Inflammatory macrophage treated with lipopolysaccharide for 4 hours (primary cell): ENCODE results near the gene CEP89.
"Not testable (repeated sequence)": the region's sequence is repeated elsewhere in the genome, so short reads cannot be mapped to it uniquely, and the experiment has no call there.

ENCODE experiments used
- DNase-seq: peaks from one replicate; pipeline ENCODE4 v3.0.0-alpha.2; 2020

Gene CEP89

GRCh38 chr19:32971715-32972540 is at the start of gene CEP89, which contains the start of gene FAAP24:
Gene CEP89, minus strand, starts transcription at chr19:32971958. Its CDS starts 84 bp downstream, at chr19:32971874.
Gene FAAP24, plus strand, starts transcription at chr19:32972242. Its CDS starts 955 bp downstream, at chr19:32973197.
- DNase-seq = peak; percentile 100

GRCh38 chr19:33010891-33011290 is 39.1 kb upstream of the CEP89 start:
- not testable (repeated sequence) for DNase-seq

- no peak for DNase-seq
Measured at GRCh38 chr19:33008738-33009137, 37.0 kb upstream of the CEP89 start.

- DNase-seq = no peak
Measured at GRCh38 chr19:33005440-33005839, 33.7 kb upstream of the CEP89 start.

GRCh38 chr19:33003424-33004024 is 31.8 kb upstream of the CEP89 start:
- not testable (repeated sequence) for DNase-seq

GRCh38 chr19:33002126-33002865 is 30.5 kb upstream of the CEP89 start:
- DNase-seq = not testable (repeated sequence)

- no peak for DNase-seq
Measured at GRCh38 chr19:33000910-33001309, 29.2 kb upstream of the CEP89 start.

- no peak for DNase-seq
Measured at GRCh38 chr19:33000510-33000909, 28.8 kb upstream of the CEP89 start.

GRCh38 chr19:32998722-32999121 is 27.0 kb upstream of the CEP89 start:
- no peak for DNase-seq

GRCh38 chr19:32997716-32998355 is 26.1 kb upstream of the CEP89 start:
- DNase-seq = no peak

- not testable (repeated sequence) for DNase-seq
Measured at GRCh38 chr19:32997061-32997464, 25.3 kb upstream of the CEP89 start.

GRCh38 chr19:32995966-32996365 is 24.2 kb upstream of the CEP89 start:
- not testable (repeated sequence) for DNase-seq

- DNase-seq = no peak
Measured at GRCh38 chr19:32988724-32989123, 17.0 kb upstream of the CEP89 start.

- DNase-seq = not testable (repeated sequence)
Measured at GRCh38 chr19:32988254-32988653, 16.5 kb upstream of the CEP89 start.

GRCh38 chr19:32982488-32982887 is 10.7 kb upstream of the CEP89 start:
- DNase-seq = not testable (repeated sequence)

GRCh38 chr19:32979807-32980206 is 8.0 kb upstream of the CEP89 start:
- DNase-seq = not testable (repeated sequence)

GRCh38 chr19:32977813-32978212 is 6.1 kb upstream of the CEP89 start:
- DNase-seq = not testable (repeated sequence)

GRCh38 chr19:32977280-32977679 is 5.5 kb upstream of the CEP89 start:
- no peak for DNase-seq

- DNase-seq = peak; percentile 46
Measured at GRCh38 chr19:32976223-32976805, 4.6 kb upstream of the CEP89 start.

GRCh38 chr19:32971012-32971595 is 654 bp downstream of the CEP89 start:
- no peak for DNase-seq

- no peak for DNase-seq
Measured at GRCh38 chr19:32969549-32969948, 2.2 kb downstream of the CEP89 start.

GRCh38 chr19:32966750-32967149 is 5.0 kb downstream of the CEP89 start:
- no peak for DNase-seq
